Brain microvascular endothelial cell (primary cell): ENCODE results near the gene SLC26A4.
A peak's percentile ranks its signal among the peaks of the same experiment; 100 is the strongest.

Experiments
- DNase-seq: peaks from one replicate; pipeline ENCODE4 v3.0.0-alpha.2; 2020
- H3K27ac ChIP-seq: fragments of 250-450 bp; sonication (Bioruptor Pico); 2 replicates; pipeline ENCODE4 v1.5.1; 2020; ENCODE audit warnings: mild to moderate bottlenecking, moderate library complexity
- H3K27me3 ChIP-seq: fragments of 250-450 bp; sonication (Bioruptor Pico); replicated peaks from 2 replicates; pipeline ENCODE4 v1.5.1; 2020; ENCODE audit warnings: mild to moderate bottlenecking
- H3K36me3 ChIP-seq: fragments of 250-450 bp; sonication (Bioruptor Pico); replicated peaks from 2 replicates; pipeline ENCODE4 v1.5.1; 2020; ENCODE audit warnings: mild to moderate bottlenecking
- H3K4me3 ChIP-seq: 2 replicates; pipeline ENCODE4 v1.5.1; 2011; ENCODE audit warnings: low read depth, mild to moderate bottlenecking, control low read depth, low read length, moderate library complexity
- CTCF ChIP-seq: IDR thresholded peaks from 2 replicates; pipeline ENCODE4 v1.5.1; 2011; ENCODE audit warnings: low read depth, mild to moderate bottlenecking, moderate library complexity, low read length, control low read depth, inconsistent platforms; ENCODE audit errors: missing control alignments
- in situ Hi-C: cut with HindIII; loops from 2 replicates; pipeline ENCODE4 v1.10.0; 2017; ENCODE audit warnings: low sequenced_read_pairs, low pct_ligation_motif_present

SLC26A4 gene

GRCh38 chr7:107742678-107743566, 82.3 kb downstream of the SLC26A4 start:
- no peaks in the 10 kb centered on the region for H3K36me3 ChIP-seq
- no peaks in the 10 kb centered on the region for H3K27me3 ChIP-seq
- H3K4me3 ChIP-seq: peak overlapping the region; percentile 92
- in situ Hi-C loops: no loop called here
- TF ChIP-seq CTCF: no peak
- H3K27ac ChIP-seq: peak overlapping the region; percentile 93
- DNase-seq: no peak

- peak; percentile 97 for DNase-seq
- Histone ChIP-seq H3K4me3 (peak within 1 kb of the TSS; percentile 92), H3K36me3 (no peaks in the 10 kb centered on the region), H3K27ac (peak within 1 kb of the TSS; percentile 93), H3K27me3 (no peaks in the 10 kb centered on the region)
- in situ Hi-C loops: no loop called here
- TF ChIP-seq CTCF: peak; percentile 84
These were observed 83.1 kb downstream of the SLC26A4 start, which contains the start of gene CBLL1 for GRCh38 chr7:107743567-107744344. Gene CBLL1, plus strand, starts transcription at chr7:107744142. Its CDS starts 22 bp downstream, at chr7:107744164.

DNA sequence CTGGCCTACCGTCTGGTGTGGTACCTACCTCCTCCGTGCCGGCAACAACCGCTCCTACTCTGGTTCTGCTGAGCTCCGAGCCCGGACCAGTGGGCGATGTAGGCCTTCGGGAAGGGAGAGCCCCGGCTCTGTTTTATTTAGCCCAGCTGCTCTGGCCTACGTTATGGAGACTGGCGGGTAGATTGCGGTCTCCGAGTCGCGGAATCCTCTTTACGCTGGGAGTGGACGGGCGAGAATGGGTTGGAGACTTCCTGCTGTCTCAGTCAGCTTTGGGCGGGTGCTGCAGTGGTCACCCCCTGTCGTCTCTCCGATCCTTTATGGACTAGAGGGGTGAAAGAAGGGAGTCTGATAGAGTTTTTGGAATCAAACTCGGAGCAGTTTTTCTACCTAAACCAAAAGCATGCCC, 83.7 kb downstream of the SLC26A4 start:
- Histone ChIP-seq H3K36me3 (no peaks in the 10 kb centered on the region), H3K27me3 (no peaks in the 10 kb centered on the region), H3K4me3 (peak overlapping the region; percentile 92), H3K27ac (peak overlapping the region; percentile 93)
- peak; percentile 3 for TF ChIP-seq CTCF
- no peak for DNase-seq
- in situ Hi-C loops: no loop called here

- Histone ChIP-seq H3K4me3 (no peak overlapping the region), H3K36me3 (no peaks in the 10 kb centered on the region), H3K27ac (no peak overlapping the region), H3K27me3 (no peaks in the 10 kb centered on the region)
- in situ Hi-C loops: no loop called here
- DNase-seq: no peak
- no peak for TF ChIP-seq CTCF
These were observed 85.4 kb downstream of the SLC26A4 start for GRCh38 chr7:107746006-107746405.

- DNase-seq: no peak
- TF ChIP-seq CTCF: no peak
- no peak overlapping the region for H3K4me3 ChIP-seq
- in situ Hi-C loops: no loop called here
- no peaks in the 10 kb centered on the region for H3K27me3 ChIP-seq
- H3K36me3 ChIP-seq: peaks cover 19% of the 10 kb centered on the region
- H3K27ac ChIP-seq: no peak overlapping the region
These were observed 90.5 kb downstream of the SLC26A4 start for GRCh38 chr7:107751113-107751512.
